NT2/D1 (cell line): Measurements from ENCODE around the gene TXLNG.
"Not testable (repeated sequence)": the region's sequence is repeated elsewhere in the genome, so short reads cannot be mapped to it uniquely, and the experiment has no call there.

ENCODE experiments used
- DNase-seq: peaks from one replicate; pipeline ENCODE4 v3.0.0-alpha.2; 2011; ENCODE audit warnings: low read depth, low spot score
- H3K27me3 ChIP-seq: 2 replicates; pipeline ENCODE4 v1.6.0; 2011; ENCODE audit warnings: mild to moderate bottlenecking; ENCODE audit not compliant: insufficient read length, insufficient read depth
- H3K36me3 ChIP-seq: 2 replicates; pipeline ENCODE4 v1.6.1; 2011; ENCODE audit warnings: mild to moderate bottlenecking, low read length, mixed read lengths; ENCODE audit not compliant: insufficient read depth, insufficient read length
- H3K4me1 ChIP-seq: 2 replicates; pipeline ENCODE4 v1.5.1; 2011; ENCODE audit not compliant: insufficient read depth, insufficient read length
- H3K4me3 ChIP-seq: 2 replicates; pipeline ENCODE4 v1.5.1; 2011; ENCODE audit warnings: low read depth; ENCODE audit not compliant: insufficient read length
- H3K9ac ChIP-seq: 2 replicates; pipeline ENCODE4 v1.6.0; 2011; ENCODE audit warnings: low read depth; ENCODE audit not compliant: insufficient read length
- H3K9me3 ChIP-seq: 2 replicates; pipeline ENCODE4 v1.5.1; 2011; ENCODE audit warnings: mild to moderate bottlenecking, low read length; ENCODE audit not compliant: insufficient read depth
- SUZ12 ChIP-seq: IDR thresholded peaks from 2 replicates; pipeline ENCODE4 v1.6.1; 2011; ENCODE audit not compliant: insufficient read length, insufficient read depth; ENCODE audit errors: extremely low read depth
- YY1 ChIP-seq: IDR thresholded peaks from 2 replicates; pipeline ENCODE4 v1.6.1; 2011; ENCODE audit not compliant: insufficient read length, insufficient read depth
- ZNF274 ChIP-seq: IDR thresholded peaks from 2 replicates; pipeline ENCODE4 v1.6.1; 2011; ENCODE audit warnings: mild to moderate bottlenecking, low read depth, low read length

TXLNG gene

GRCh38 chrX:16855363-16856075 is 69.3 kb downstream of the TXLNG start:
- Histone ChIP-seq H3K4me1 (no peaks in the 10 kb centered on the region), H3K4me3 (no peak overlapping the region), H3K9me3 (peaks cover 22% of the 10 kb centered on the region), H3K36me3 (peaks cover 86% of the 10 kb centered on the region), H3K9ac (no peak overlapping the region), H3K27me3 (no peaks in the 10 kb centered on the region)
- DNase-seq = no peak
- TF ChIP-seq SUZ12 (no peak), ZNF274 (no peak), YY1 (no peak)

- not testable (repeated sequence) for DNase-seq, H3K4me1 ChIP-seq, H3K9ac ChIP-seq, H3K27me3 ChIP-seq, H3K4me3 ChIP-seq
- H3K9me3 ChIP-seq = peaks cover 22% of the 10 kb centered on the region
- peaks cover 81% of the 10 kb centered on the region for H3K36me3 ChIP-seq
These were observed 69.8 kb downstream of the TXLNG start for GRCh38 chrX:16856076-16856404.

GRCh38 chrX:16856744-16857143 is 70.5 kb downstream of the TXLNG start:
- Histone ChIP-seq H3K27me3 (no peaks in the 10 kb centered on the region), H3K4me1 (no peaks in the 10 kb centered on the region), H3K4me3 (no peak overlapping the region), H3K36me3 (peaks cover 81% of the 10 kb centered on the region), H3K9me3 (peaks cover 22% of the 10 kb centered on the region), H3K9ac (no peak overlapping the region)
- TF ChIP-seq YY1 (no peak), SUZ12 (no peak), ZNF274 (no peak)
- DNase-seq = no peak

GRCh38 chrX:16862829-16863228 is 76.6 kb downstream of the TXLNG start:
- DNase-seq = no peak
- no peaks in the 10 kb centered on the region for H3K4me1 ChIP-seq
- no peak overlapping the region for H3K9ac ChIP-seq
- peaks cover 6% of the 10 kb centered on the region; the same call in 1 of the 2 replicates for H3K9me3 ChIP-seq
- H3K27me3 ChIP-seq = no peaks in the 10 kb centered on the region
- H3K36me3 ChIP-seq = peaks cover 68% of the 10 kb centered on the region
- H3K4me3 ChIP-seq = no peak overlapping the region
- TF ChIP-seq YY1 (no peak), SUZ12 (no peak), ZNF274 (no peak)

- peaks cover 34% of the 10 kb centered on the region for H3K36me3 ChIP-seq
- TF ChIP-seq YY1 = no peak
- no peak for TF ChIP-seq SUZ12
- TF ChIP-seq ZNF274 = no peak
- H3K9ac ChIP-seq = peak overlapping the region; percentile 93
- H3K9me3 ChIP-seq = no peaks in the 10 kb centered on the region
- H3K4me1 ChIP-seq = no peaks in the 10 kb centered on the region
- H3K27me3 ChIP-seq = peaks cover 7% of the 10 kb centered on the region
- H3K4me3 ChIP-seq = no peak overlapping the region
- no peak for DNase-seq
These were observed 81.7 kb downstream of the TXLNG start for GRCh38 chrX:16867947-16868346.

GRCh38 chrX:16868920-16869319 is 82.7 kb downstream of the TXLNG start:
- Histone ChIP-seq H3K27me3 (peaks cover 13% of the 10 kb centered on the region), H3K9ac (peak overlapping the region; percentile 93), H3K9me3 (no peaks in the 10 kb centered on the region), H3K36me3 (peaks cover 25% of the 10 kb centered on the region), H3K4me3 (peak overlapping the region; percentile 88), H3K4me1 (no peaks in the 10 kb centered on the region)
- DNase-seq = no peak
- no peak for TF ChIP-seq YY1
- no peak for TF ChIP-seq SUZ12
- no peak for TF ChIP-seq ZNF274

GRCh38 chrX:16869393-16870094 is 83.3 kb downstream of the TXLNG start:
- Histone ChIP-seq H3K9ac (peak overlapping the region; percentile 98), H3K36me3 (peaks cover 24% of the 10 kb centered on the region), H3K9me3 (no peaks in the 10 kb centered on the region), H3K4me3 (peak overlapping the region; percentile 88), H3K4me1 (no peaks in the 10 kb centered on the region), H3K27me3 (peaks cover 13% of the 10 kb centered on the region)
- TF ChIP-seq YY1 (no peak), SUZ12 (no peak), ZNF274 (no peak)
- peak; percentile 2 for DNase-seq
